Effector memory CD8-positive, alpha-beta T cell (primary cell): ENCODE results near the gene RSAD1.

Experiments
- ATAC-seq: fragments of 150-1000 bp; cut with Tn5 transposase; replicated peaks from 2 replicates; pipeline ENCODE4 v1.10.0; 2021; ENCODE audit warnings: mild to moderate bottlenecking, moderate library complexity
- DNase-seq, 3 experiments: peaks; one replicate each; pipeline ENCODE4 v3.0.0; 2021
- H3K27ac Mint-ChIP-seq, 2 donors: one replicate each; pipeline ENCODE4 v1.8.0; 2022; ENCODE audit warnings: mild to moderate bottlenecking in 2 of 2, mixed read lengths in 2 of 2, moderate library complexity in 2 of 2
- H3K27me3 Mint-ChIP-seq, 2 donors: one replicate each; pipeline ENCODE4 v1.8.0; 2022; ENCODE audit warnings: mixed read lengths in 2 of 2
- H3K36me3 Mint-ChIP-seq: one replicate; pipeline ENCODE4 v1.8.0; 2022; ENCODE audit warnings: mild to moderate bottlenecking, moderate library complexity, mixed read lengths; ENCODE audit not compliant: insufficient read depth
- H3K4me1 Mint-ChIP-seq, 2 donors: one replicate each; pipeline ENCODE4 v1.8.0; 2022; ENCODE audit warnings: low read depth in 2 of 2, mixed read lengths in 2 of 2
- H3K4me3 Mint-ChIP-seq, 2 donors: one replicate each; pipeline ENCODE4 v1.8.0; 2022; ENCODE audit warnings: mild to moderate bottlenecking in 2 of 2, mixed read lengths in 2 of 2, moderate library complexity in 2 of 2
- H3K9me3 Mint-ChIP-seq, 2 donors: one replicate each; pipeline ENCODE4 v1.8.0; 2022; ENCODE audit warnings: mixed read lengths in 2 of 2

RSAD1 gene

DNA sequence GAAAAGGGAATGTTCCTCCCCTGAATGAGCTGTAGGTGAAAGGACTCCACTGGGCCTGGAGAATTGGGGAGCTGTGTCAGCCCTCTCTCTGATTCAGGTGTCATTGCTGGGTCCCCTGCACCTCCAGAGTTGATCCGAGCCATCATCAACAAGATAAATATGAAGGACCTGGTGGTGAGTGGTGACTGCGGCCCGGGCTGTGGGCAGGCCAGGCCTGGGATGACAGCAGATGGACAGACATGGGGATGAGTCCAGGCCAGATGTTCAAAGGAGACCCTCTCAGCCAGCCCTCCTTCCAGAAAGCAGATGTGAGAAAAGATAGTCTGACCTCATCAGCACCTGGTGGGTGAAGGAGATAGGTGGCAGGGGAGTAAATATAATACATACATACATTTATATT is 14.5 kb upstream of the RSAD1 start:
- Mint-ChIP-seq H3K36me3 (peaks cover 3% of the 10 kb centered on the region), H3K4me1 (peaks cover 13 to 20% of the 10 kb centered on the region in 2 donors), H3K4me3 (no peak overlapping the region), H3K27ac (no peak overlapping the region), H3K27me3 (peaks cover 27 to 37% of the 10 kb centered on the region in 2 donors), H3K9me3 (no peaks in the 10 kb centered on the region)
- ATAC-seq (no peak), DNase-seq (no peak)

DNA sequence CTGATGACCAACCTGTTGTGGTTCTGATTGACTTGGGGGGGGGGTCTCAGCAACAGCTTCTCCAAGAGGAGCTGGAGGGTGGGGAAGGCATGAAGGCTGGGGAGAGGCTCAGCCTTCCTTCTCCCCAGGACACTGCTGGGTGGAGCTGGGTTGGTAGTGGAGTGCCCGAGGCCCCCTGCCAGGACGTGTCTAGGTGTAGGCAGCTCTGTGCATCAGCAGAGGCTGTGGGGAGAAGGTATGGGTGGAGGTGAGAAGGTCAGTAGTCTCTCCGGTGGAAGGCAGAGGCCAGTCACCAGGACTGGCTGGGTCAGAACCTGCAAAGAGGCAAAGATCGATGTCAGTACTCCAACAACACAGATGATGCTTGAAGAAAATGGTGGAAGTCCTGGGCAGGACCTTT is 13.9 kb upstream of the RSAD1 start:
- peaks cover 13 to 23% of the 10 kb centered on the region in 2 donors for H3K4me1 Mint-ChIP-seq
- ATAC-seq (no peak), DNase-seq (no peak)
- peaks cover 27 to 37% of the 10 kb centered on the region in 2 donors for H3K27me3 Mint-ChIP-seq
- no peak overlapping the region for H3K4me3 Mint-ChIP-seq
- H3K36me3 Mint-ChIP-seq = peaks cover 3% of the 10 kb centered on the region
- no peak overlapping the region for H3K27ac Mint-ChIP-seq
- no peaks in the 10 kb centered on the region for H3K9me3 Mint-ChIP-seq

DNA sequence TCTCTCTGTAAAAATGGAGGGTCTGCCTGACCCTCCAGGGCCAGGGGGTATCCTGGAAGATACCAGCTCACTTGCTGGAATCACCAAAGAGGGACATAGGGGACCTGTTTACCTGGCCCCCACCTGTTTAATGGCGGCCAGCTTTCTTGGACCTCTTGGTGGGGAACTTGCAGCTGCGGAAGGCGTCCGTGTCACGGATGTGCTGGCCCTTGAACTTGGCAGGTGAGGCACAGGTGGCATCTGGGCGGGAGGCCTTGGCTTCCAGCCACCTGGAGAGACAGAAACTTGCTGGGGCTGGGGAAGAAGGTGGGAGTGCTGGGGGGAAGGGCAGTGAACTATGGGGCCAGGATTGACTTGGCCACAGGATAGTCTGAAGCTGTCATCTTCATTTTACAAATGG is 13.5 kb upstream of the RSAD1 start:
- Mint-ChIP-seq H3K9me3 (no peaks in the 10 kb centered on the region), H3K4me1 (peaks cover 13 to 23% of the 10 kb centered on the region in 2 donors), H3K4me3 (no peak overlapping the region), H3K27ac (no peak overlapping the region), H3K36me3 (peaks cover 3% of the 10 kb centered on the region), H3K27me3 (peaks cover 27 to 37% of the 10 kb centered on the region in 2 donors)
- DNase-seq = no peak
- no peak for ATAC-seq

DNA sequence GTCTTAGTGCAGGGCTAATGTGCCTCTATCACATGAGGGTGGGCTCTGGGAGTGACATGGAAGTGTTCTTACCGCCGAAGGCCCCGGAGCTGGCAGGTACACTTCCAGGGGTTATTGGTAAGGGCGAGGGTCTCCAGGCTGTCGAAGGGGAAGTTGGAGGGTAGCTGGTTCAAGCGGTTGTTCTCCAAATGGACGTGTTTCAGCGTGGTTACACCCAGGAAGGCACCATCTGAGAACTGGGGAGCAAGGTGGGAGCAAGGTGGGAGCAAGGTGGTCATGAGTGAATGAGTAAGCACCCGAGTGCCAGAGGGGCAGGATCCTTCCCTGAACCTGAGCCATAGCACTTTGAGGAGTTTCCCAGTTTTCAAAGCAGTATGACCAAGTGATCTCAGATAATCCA is 13.0 kb upstream of the RSAD1 start:
- peaks cover 27 to 37% of the 10 kb centered on the region in 2 donors for H3K27me3 Mint-ChIP-seq
- H3K4me1 Mint-ChIP-seq = peaks cover 13 to 23% of the 10 kb centered on the region in 2 donors
- H3K36me3 Mint-ChIP-seq = peaks cover 3% of the 10 kb centered on the region
- H3K4me3 Mint-ChIP-seq = no peak overlapping the region
- ATAC-seq (no peak), DNase-seq (no peak)
- H3K27ac Mint-ChIP-seq = no peak overlapping the region
- H3K9me3 Mint-ChIP-seq = no peaks in the 10 kb centered on the region

DNA sequence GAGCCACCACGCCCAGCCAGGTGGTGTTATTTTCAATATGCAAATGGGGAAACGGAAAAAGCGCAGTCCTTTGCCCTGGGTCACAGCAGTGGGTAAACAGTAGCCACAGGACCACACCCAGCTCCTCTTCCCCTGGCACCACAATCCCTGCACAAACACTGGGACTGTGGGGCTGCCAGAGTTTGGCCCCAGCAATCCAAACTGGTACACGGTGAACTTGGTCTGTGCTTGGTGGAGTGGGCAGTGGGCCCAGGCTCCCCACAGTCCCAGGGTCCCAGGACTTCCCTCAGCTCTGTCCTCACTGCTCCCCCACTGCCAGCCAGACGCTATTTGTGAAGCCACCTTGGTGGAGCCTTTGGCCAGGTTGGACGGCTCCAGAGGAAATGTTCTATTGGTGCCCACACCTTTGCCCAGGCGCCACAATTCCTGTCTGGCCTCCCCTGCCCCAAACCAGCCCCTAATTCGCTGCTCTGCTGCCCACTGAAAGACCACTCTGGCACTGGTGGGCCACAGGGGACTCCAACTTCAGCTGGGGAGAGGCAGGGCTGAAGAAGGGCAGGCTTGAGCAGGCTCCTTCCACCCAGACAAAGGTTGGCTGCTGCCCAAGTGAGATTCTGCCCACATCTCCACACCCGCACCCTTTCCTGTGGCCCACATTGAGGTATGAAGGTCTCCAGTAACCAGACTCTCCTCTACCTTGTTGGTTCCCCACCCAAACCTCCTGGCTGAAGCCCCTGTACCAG is 12.1 kb upstream of the RSAD1 start:
- ATAC-seq = peak; percentile 35
- Mint-ChIP-seq H3K36me3 (peaks cover 3% of the 10 kb centered on the region), H3K4me3 (peak overlapping the region; percentile 12 to 36), H3K27me3 (peaks cover 27 to 37% of the 10 kb centered on the region in 2 donors), H3K9me3 (no peaks in the 10 kb centered on the region), H3K27ac (no peak overlapping the region), H3K4me1 (peaks cover 13 to 23% of the 10 kb centered on the region in 2 donors)
- DNase-seq = no peak

DNA sequence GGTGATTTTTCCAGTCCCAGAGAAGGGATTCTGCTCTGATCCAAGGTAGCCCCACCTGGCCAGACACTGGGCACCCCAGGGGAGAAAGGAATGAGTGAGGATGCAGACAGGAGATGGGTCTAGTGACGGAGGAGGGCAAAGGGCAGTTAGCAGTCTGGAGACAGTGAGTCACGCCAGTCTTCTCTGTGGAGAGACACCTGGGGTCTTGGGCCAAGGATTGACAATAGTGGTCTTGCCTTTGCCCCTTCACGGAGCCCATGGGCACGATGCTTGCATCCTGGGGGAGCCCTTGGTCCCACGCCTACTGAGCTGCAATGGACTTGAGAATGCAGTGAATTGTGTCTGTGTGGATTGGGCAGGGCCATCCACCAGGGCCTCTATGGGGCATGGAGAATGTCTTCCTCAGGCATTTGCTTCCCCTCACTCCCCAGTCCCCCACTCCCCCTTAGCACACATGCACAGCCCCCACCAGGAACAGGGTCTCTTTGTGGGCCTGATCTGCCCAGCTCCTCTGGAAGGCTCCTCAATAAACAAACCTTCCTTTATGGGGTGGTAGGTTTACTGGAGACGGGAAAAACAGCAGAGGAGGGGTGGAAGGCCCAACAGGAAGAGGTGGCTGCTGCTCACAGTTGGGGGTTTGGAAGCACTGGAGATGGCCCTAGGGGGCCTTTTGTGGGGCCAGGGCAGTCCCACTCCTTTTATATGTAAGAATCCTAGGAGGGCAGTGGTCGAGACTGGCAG is 11.4 kb upstream of the RSAD1 start:
- Mint-ChIP-seq H3K27me3 (peaks cover 27 to 37% of the 10 kb centered on the region in 2 donors), H3K4me1 (peaks cover 13 to 23% of the 10 kb centered on the region in 2 donors), H3K27ac (no peak overlapping the region), H3K9me3 (no peaks in the 10 kb centered on the region), H3K4me3 (peak overlapping the region; percentile 15 to 66), H3K36me3 (peaks cover 3% of the 10 kb centered on the region)
- DNase-seq (no peak), ATAC-seq (no peak)

DNA sequence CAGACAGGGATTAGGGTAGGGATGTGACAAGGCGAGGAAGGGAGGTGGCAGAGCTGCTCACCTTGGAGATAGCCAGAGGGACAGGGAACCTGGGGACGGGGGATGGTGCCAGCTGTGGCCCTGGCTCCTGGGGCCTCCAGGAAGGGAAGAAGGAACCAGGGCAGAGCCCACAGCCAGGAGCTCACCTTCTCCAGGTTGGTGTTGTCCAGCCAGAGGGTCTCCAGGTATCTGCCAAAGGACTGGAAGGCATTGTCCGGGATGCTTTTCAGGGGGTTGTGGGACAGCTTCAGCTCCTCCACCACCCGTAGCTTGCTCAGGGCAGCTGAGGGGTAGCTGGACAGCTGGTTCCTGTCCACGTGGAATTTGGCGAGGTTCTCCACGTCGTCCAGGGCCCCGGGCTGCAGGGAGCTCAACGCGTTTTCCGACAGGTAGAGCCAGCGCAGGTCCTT is 10.8 kb upstream of the RSAD1 start:
- H3K36me3 Mint-ChIP-seq = peaks cover 3% of the 10 kb centered on the region
- peaks cover 27 to 37% of the 10 kb centered on the region in 2 donors for H3K27me3 Mint-ChIP-seq
- H3K4me3 Mint-ChIP-seq = peak overlapping the region; percentile 35 to 66
- no peak for ATAC-seq
- no peaks in the 10 kb centered on the region for H3K9me3 Mint-ChIP-seq
- DNase-seq = no peak
- no peak overlapping the region for H3K27ac Mint-ChIP-seq
- peaks cover 13 to 23% of the 10 kb centered on the region in 2 donors for H3K4me1 Mint-ChIP-seq

DNA sequence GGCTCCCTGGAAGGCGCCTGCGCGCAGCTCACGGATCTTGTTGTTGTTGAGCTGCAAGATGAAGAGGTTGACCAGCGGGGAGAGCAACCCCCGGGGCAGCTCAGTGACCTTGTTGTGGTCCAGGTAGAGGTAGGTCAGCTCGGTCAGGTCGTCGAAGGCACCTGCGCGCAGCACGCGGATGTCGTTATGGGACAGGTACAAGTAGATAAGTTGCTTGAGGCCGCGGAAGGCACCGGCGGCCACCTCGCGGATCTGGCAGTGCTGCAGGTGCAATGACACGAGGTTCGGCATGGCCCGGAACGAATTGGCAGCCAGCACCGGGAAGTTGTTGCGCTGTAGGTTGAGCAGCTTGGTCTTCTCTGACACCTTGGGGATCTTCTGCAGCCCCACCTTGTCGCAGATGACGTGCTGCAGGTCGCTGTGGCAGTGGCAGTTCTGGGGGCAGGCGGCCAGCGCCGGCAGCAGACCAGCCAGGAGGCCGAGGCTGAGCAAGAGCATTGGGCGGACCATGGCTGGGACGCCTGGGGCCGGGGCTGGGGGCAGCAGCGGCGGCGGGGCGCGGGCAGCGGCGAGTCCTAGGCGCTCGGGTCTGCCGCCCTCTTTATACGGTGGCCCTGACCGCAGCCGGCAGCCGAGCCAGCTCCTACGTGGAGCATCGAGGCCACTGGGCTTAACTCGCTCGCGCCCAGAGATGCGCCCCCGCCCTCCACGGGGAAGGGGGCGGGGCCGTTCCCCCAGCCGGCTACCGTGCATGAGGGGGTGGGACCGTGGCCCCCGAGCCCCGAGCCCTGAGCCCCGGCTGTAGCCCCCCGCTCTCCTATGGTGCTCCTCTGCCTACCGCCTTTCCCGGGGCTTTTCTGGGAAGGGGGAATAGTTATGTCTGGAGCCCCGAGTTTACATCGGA is 10.1 kb upstream of the RSAD1 start, which contains the start of gene CHAD:
Gene CHAD (minus strand): TSS at position 577 of the 904 bp plus-strand sequence. CDS start 67 bp downstream, at position 510.
- H3K4me1 Mint-ChIP-seq = peaks cover 13 to 23% of the 10 kb centered on the region in 2 donors
- H3K9me3 Mint-ChIP-seq = no peaks in the 10 kb centered on the region
- H3K27me3 Mint-ChIP-seq = peaks cover 27 to 37% of the 10 kb centered on the region in 2 donors
- ATAC-seq = peak; percentile 74
- DNase-seq = no peak
- H3K27ac Mint-ChIP-seq = no peak within 1 kb of the TSS
- H3K4me3 Mint-ChIP-seq = peak within 1 kb of the TSS; percentile 35 to 66
- peaks cover 3% of the 10 kb centered on the region for H3K36me3 Mint-ChIP-seq

DNA sequence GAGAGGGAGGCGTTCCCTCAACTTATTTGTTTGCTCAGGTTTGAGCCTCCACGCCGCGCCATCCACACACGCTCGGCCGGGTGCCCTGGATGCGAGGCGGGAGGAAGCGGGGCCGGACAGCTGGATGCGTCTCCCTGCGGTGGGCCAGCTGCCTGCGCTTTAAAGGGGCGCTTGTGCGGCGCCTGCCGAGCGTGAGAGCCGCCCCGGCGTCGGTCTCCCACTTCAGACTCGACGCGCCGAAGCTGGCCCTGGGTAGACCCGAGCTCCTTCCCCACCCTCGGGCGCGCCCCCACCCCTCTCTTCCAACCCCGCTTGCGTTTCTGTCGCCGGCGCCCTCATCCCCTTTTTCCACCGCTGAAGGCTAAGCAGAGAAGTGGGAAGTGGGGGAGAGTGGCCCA is 9.5 kb upstream of the RSAD1 start:
- peak overlapping the region in 1 of 2 donors; percentile 61 for H3K4me3 Mint-ChIP-seq
- peaks cover 4% of the 10 kb centered on the region for H3K36me3 Mint-ChIP-seq
- no peaks in the 10 kb centered on the region for H3K9me3 Mint-ChIP-seq
- peak; percentile 28 for ATAC-seq
- H3K4me1 Mint-ChIP-seq = peaks cover 13 to 23% of the 10 kb centered on the region in 2 donors
- no peak for DNase-seq
- no peak overlapping the region for H3K27ac Mint-ChIP-seq
- peaks cover 27 to 37% of the 10 kb centered on the region in 2 donors for H3K27me3 Mint-ChIP-seq

DNA sequence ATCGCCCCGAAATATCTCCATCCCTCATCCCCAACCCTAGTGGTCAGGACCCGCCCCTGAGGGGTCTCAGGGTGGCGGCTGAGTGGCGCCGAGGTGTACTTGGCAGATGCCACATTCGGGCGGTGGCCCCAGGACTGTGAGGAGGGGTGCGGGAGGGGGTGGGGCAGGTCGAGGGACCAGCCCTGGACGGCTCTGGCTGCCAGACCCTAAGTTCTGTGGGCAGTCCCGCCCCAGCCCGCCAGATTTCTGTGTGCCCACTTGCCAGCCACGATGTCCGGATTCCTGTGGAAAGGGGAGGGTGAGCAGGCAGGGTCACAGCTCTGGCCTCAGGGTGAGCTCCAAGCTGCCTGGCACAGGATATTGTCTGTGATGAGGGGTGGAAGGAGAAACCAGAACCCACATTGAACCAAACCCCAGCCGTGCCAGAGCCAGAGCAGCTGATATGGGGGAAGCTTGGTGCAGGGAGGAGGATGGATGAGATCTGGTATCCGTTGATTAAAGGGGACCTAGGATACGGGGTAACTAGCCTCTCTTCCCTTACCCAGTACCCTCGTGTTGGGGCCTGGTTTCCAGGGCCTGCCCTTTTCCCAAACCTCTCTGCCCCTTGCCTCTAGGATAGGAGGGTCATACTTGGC is 8.9 kb upstream of the RSAD1 start:
- DNase-seq (no peak), ATAC-seq (no peak)
- peaks cover 5% of the 10 kb centered on the region for H3K36me3 Mint-ChIP-seq
- H3K9me3 Mint-ChIP-seq = no peaks in the 10 kb centered on the region
- H3K27ac Mint-ChIP-seq = no peak overlapping the region
- H3K4me3 Mint-ChIP-seq = peak overlapping the region in 1 of 2 donors; percentile 61
- H3K27me3 Mint-ChIP-seq = peaks cover 27 to 32% of the 10 kb centered on the region in 2 donors
- H3K4me1 Mint-ChIP-seq = peaks cover 13 to 20% of the 10 kb centered on the region in 2 donors

DNA sequence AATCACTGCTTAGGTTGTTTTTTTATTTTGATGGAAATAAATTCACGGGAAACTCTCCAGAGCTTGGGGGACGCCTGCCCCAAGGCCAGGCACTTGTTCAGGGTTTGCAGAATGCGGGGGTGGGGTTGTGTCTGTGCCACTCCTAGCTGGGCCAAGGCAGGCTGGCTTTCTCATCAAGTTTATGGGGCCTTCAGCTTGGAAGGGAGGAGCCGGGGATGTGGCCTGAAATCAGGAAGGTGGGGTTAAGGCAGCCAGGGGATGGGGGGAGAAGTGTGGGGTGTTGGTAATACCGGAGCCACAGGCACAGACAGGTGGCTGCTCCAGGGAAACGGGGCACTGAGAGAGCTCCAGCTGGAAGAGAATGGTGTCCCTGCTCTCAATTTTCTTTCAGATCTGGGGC is 8.2 kb upstream of the RSAD1 start:
- DNase-seq (no peak), ATAC-seq (no peak)
- Mint-ChIP-seq H3K4me3 (peak overlapping the region in 1 of 2 donors; percentile 14), H3K27ac (no peak overlapping the region), H3K9me3 (no peaks in the 10 kb centered on the region), H3K27me3 (peaks cover 24 to 26% of the 10 kb centered on the region in 2 donors), H3K36me3 (peaks cover 5% of the 10 kb centered on the region), H3K4me1 (peaks cover 13 to 20% of the 10 kb centered on the region in 2 donors)

DNA sequence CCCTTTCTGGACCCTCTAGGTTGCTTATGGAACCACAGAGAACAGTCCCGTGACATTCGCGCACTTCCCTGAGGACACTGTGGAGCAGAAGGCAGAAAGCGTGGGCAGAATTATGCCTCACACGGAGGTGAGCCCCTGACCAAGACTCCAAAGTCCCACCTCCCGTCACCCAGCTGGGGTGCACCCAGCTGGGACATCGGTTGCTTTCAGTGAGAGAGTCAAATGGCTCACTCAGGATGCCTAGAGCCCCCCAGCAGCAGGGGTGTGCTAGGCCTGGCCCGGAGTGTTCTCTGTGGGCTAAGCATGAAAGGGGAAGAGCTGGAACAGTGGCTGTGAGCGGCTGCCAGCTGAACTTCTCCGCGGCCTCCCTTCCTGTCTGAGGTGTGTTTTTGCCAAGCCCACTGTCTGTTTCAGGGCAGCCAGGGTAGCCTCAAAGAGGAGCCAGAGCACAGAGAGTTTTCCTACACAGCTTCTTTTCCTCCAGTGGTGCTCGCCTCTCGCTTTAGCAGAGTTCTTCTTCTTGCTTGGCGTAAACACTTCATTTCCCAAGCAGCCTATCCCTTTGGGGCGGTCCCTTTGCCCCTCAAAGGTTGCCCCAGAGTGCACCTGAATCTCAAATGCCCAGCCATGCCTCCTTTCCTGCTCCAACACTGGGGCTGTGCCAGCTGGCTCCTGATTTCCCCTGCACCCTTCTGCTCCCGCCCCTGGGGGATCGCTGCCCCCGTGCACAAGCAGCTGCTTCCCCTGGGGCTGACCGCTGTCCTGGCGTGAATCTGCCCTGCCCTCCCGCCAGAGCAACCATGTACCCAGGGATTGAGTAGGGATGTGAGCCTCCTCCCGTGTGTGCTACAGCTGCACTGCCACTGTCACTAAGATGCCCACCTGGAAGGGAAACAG is 7.4 kb upstream of the RSAD1 start:
- Mint-ChIP-seq H3K36me3 (peaks cover 5% of the 10 kb centered on the region), H3K4me1 (peaks cover 13 to 20% of the 10 kb centered on the region in 2 donors), H3K4me3 (peak overlapping the region in 1 of 2 donors; percentile 3), H3K27ac (no peak overlapping the region), H3K9me3 (no peaks in the 10 kb centered on the region), H3K27me3 (peaks cover 20 to 22% of the 10 kb centered on the region in 2 donors)
- DNase-seq (no peak), ATAC-seq (no peak)
